GM12872 (cell line): ENCODE results near the gene C5.

ENCODE experiments used
- TF ChIP-seq, protein P1 (sequence below): IDR thresholded peaks from 3 replicates; pipeline ENCODE4 v1.5.1; 2011; ENCODE audit warnings: low read depth, mild to moderate bottlenecking, low read length, moderate library complexity; ENCODE audit not compliant: insufficient read depth

C5 gene

DNA sequence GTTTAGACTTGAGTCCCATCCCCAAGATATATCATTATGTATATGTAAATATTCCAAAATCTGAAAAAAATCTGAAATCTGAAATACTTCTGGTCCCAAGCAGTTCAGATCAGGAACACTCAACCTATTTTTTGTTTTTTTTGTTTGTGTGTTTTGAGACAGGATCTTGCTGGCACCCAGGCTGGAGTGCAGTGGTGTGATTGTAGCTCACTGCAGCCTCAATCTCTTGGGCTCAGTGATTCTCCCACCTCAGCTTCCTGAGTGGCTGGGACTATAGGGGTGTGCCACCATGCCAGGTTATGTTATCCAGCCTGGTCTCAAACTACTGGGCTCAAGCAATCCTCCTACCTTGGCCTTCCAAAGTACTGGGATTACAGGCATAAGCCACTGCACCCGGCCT, 72.8 kb downstream of the C5 start:
- TF ChIP-seq, protein P1, sequence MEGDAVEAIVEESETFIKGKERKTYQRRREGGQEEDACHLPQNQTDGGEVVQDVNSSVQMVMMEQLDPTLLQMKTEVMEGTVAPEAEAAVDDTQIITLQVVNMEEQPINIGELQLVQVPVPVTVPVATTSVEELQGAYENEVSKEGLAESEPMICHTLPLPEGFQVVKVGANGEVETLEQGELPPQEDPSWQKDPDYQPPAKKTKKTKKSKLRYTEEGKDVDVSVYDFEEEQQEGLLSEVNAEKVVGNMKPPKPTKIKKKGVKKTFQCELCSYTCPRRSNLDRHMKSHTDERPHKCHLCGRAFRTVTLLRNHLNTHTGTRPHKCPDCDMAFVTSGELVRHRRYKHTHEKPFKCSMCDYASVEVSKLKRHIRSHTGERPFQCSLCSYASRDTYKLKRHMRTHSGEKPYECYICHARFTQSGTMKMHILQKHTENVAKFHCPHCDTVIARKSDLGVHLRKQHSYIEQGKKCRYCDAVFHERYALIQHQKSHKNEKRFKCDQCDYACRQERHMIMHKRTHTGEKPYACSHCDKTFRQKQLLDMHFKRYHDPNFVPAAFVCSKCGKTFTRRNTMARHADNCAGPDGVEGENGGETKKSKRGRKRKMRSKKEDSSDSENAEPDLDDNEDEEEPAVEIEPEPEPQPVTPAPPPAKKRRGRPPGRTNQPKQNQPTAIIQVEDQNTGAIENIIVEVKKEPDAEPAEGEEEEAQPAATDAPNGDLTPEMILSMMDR: no peak

- TF ChIP-seq, protein P1: no peak
Observed at GRCh38 chr9:120974921-120975320, 75.2 kb downstream of the C5 start.

DNA sequence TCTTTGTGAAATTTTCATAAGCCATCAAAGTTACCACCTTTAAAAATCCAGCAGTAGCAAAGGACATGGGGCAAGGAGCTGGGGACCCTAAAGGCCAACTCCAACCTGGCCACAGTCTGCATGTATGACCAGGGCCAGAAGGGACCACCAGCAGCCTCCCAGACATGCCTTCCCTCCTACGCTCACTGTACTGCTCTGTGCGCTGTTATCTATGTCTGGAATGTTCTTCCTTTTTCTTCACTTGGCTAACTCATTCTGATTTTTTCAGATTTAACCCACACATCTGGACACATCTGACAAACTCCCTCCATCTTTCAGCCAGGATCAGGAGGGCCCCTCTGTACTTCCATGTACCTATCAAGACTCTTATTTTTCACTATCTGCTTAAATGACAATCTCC, 75.9 kb downstream of the C5 start:
- TF ChIP-seq, protein P1: no peak

DNA sequence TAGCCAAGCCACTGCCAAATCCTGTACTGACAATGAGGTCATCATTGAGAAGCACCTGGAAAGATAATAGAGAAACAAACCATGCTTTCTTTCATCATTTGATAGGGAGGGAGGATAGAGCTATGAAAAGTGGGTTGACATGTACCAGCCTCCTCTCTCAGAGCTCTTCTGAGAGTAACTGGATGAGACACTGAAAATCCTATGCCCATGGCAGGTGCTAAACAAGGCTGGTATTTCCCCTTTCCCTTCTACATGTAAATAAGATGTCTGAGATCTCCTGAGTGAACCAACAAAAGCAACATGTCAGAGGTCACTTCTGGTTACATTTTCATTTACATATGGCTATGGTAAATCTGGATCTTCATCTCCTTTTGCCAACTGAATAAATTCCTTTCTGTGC, 78.1 kb downstream of the C5 start:
- TF ChIP-seq, protein P1: no peak

DNA sequence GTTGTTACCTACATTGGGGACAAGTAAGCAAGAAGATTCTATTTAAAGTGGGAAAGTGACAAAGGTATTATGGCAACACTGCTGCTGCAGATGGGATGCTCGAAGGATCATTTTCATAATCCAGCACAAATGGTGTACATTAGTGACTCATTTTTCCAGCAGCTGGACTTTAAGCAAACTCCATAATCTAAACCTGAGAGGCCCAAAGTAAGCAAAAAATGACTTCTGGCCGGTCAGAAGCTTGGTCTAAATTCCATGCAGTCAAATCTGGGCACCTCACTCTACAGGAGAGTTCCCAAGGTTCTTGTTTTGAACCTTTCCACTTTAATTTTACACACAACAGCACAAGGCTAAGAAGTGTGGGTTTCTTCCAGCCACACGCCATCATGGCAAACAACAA, 79.8 kb downstream of the C5 start:
- TF ChIP-seq, protein P1: no peak

GRCh38 chr9:120966013-120966369, 84.1 kb downstream of the C5 start:
- TF ChIP-seq, protein P1: no peak

DNA sequence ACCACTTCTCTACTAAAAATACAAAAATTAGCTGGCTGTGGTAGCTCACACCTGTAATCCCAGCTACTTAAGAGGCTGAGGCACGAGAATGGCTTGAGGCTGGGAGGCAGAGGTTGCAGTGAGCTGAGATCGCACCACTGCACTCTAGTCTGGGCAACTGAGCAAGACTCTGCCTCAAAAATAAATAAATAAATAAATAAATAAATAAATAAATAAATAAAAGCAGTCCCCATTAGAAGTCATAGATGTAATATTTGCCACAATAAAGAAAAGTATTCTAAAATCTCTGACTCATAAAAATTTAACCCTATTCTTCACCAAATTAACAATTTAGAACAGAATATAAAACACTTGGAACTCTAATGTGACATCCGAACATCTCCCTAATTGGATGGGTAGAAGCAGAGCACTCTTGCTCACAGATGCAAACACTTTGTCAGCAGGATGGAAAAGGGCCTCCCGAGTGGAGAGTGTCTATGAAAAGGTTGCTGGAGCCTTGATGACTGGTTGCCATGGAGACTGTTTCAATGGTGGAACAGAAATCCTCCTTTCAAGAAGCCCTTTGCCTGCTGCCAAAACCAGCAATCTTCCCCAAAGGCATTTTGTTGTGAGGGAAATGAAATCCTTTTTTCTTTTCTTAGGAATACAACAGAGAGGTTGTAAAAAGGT, 84.6 kb downstream of the C5 start:
- TF ChIP-seq, protein P1: no peak
